NCI-H524 treated with DMSO at 0.1 percent for 48 hours (cell line): ENCODE data around the gene GPC6.
"Not testable (repeated sequence)": the region's sequence is repeated elsewhere in the genome, so short reads cannot be mapped to it uniquely, and the experiment has no call there.

Experiments used
- DNase-seq: peaks from one replicate; lab custom pipeline; 2025; lab: John Stamatoyannopoulos, UW

The GPC6 gene

DNA sequence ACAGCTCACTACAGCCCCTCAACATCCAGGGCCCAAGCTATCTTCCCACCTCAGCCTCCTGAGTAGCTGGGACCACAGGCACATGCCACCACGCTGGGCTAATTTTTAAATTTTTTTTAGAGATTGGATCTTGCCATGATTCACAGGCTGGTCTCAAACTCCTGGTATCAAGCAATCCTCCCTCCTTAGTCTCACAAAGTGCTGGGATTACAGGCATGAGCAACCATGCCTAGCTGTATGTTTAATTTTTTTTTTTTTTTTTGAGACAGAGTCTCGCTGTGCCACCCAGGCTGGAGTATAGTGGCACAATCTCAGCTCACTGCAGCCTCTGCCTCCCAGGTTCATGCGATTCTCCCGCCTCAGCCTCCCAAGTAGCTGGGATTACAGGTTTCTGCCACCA is 983.3 kb downstream of the GPC6 start:
- not testable (repeated sequence) for DNase-seq

DNA sequence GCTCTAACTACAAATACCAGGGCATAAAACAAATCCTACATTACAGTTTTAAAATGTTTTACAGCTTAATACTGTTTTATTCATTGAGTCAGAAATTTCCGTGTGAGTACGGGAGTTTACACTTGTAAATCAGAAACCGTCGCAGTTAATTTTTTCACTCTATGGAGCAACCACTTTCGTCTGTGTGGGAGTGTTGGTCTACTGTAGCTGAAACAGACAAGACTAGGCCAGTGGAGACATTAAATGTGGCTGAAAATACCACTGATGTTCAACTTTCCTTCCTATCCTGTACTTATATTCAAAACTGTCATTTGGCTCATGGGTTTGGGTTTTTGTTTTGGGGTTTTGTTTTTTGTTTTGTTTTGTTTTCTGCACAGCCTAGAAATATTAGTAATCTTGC is 984.2 kb downstream of the GPC6 start:
- no peak for DNase-seq

DNA sequence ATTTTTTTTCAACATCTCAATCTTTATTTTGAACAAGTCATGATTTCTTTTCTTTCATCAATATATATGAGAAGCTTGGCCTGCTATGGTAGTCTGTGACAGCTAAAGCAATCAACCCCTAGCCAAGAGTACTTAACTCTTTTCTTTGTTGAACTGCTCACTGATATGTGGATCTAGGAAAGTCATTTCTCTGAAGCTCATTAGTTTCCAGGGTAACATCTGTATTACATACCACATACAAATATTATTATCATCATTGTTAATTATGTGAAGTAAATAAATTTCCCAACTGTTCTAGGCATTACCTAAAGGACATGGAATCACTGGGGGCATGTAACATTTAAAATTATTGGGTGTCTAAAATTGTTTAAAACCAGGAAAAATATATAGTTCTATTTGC is 985.6 kb downstream of the GPC6 start:
- DNase-seq, result no peak

DNA sequence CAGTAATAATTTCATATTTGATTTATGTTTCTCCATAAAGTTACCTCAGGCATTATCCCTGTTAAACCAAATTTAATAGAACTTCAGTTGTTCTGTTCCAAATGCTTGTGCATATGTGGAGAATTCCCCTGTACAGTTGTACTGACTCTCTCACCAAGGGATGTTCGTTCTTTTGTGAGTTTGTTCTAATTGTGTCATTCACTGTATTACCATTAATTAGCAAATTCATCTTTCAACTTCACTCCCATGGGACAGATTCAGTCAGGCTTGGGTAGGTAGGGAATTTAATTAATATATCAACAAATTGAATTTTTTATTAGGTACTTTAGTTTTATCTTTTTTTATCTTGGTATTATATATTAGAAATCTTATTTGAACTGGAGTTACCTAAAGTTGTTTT is 987.5 kb downstream of the GPC6 start:
- DNase-seq, result no peak

DNA sequence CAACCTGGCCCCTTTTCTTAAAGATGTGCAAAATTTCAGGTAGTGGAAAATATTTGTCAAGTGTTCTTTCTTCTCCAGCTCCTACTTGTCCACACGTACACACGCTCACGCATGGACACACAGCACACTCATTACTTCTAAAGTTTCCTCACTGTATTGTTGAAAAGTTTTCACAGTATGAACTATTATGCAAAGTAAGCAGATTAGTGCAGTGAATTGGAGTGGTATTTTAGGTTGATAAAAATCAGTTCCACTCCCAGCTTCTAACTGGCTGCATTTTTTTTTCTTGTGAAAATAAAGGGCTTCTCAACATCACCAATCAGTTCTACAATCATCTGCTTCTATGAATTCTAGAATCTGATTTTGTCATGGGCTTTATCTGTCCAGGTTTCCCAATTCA is 988.4 kb downstream of the GPC6 start:
- no peak for DNase-seq

DNA sequence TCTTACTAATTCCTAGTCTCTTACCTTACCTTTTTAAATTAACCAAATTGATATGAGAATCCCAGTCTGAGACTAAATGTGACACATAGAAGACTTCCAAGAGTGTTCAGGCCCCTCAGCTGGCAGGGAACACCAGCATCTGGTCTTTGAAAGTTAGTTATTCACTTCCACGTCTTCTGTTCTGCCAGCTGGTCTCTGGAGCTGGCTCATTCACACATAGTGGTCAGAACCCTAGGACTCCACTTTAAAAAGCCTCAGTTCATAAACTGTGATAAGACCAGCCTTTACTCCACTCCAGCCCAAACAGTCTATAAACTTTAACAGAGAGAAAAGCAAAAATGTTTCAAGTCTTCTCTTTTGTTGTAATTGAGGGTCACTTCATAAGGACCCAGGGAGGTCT is 989.9 kb downstream of the GPC6 start:
- DNase-seq, result no peak

DNA sequence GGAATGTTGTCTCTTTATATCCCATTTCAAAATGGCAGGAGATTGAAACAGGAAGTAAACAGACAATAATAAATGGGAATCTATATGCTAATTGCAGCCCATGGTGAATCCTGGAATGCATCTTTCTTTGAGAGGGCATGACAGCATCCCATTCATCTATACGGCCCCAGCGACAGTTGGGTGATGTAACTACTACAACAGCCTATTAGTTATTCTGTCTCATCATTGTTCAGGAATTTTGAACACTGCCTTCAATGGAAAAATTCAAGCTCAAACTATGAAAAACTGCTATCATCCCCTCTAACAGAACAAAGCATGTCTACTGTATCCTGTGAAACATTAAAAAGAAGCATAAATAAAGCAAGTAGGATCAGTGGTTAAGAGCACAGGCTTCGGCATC is 990.8 kb downstream of the GPC6 start:
- DNase-seq, result no peak

DNA sequence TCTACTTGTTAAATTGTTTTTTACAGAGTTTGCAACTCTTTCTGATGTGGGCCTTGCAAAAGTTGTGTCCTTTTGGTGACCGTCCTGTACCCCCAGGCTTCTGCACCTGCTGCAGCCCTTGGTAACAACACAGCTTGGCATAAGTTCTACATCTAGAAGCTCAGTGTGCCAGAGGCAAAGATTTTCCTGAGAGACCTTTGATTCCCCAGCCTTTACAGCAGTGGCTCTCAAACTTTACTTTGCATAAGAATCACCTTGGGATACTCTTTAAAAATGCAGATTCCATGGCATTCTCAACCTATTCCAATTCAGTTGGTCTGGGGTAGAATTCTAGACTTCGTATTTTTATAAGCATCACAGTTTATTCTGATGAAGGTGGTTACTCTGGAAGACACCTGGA is 991.9 kb downstream of the GPC6 start:
- no peak for DNase-seq

DNA sequence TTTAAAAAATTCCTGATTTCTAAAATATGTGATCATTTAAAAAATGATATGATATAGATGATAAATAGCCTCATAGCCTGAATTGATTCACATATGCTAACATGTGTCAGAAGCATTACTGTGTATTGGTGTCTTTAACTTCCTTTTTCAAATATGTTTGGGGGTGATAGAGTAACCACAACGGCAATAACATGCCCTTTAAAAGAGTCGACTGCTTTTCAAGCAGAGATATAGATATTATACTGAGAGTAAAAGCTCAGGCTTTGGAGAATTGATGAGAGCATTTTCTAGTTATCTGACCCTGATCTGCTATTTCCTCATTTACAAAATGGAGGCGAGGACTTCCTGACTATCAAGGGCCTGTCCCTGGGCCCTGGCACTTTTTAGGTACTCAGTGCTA is 992.3 kb downstream of the GPC6 start:
- no peak for DNase-seq

DNA sequence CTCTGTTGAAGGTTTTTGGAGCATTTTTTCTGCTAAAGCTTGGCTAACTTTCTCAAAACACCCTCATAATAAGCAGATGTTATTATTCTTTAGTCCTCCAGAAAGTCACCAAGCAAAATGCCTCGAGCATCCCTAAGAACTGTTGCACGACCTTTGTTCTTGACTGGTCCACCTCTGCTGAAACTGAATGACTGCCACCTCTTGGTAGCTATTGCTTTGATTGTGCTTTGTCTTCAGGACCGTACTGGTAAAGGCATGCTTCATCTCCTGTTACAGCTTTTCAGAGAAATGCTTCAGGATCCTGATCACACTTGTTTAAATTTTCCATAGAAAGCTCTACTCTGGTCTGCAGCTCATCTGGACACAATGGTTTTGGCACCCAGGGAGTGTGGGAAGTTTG is 998.1 kb downstream of the GPC6 start:
- no peak for DNase-seq

DNA sequence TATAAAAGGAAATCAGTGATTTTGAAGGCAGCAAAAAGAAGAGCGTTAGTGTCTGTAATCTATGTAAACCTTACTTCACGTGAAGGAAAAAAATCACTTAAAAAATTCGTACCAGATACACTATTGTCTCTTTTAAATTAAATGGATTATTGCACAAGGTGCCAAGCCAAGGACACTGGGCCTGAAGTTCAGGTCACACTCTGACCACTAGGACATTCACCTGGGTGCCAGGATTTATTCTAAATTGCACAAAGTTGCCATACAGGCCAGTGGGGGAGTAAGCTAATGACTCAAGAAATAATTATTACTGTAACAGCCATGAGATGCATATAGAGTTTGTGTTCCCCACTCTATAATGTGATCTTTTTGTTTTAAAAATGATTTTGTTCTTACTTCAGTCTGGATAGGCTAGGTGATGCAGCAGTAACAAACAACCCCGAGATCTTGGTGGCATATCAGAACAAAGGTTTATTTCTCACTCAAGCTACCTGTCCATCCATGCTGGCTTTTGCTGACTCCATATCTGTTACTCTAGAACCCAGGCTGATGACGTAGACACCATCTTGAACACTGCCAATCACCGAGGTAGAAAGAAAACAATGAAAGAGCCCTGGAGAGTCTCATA is 1000.8 kb downstream of the GPC6 start:
- DNase-seq, result no peak

DNA sequence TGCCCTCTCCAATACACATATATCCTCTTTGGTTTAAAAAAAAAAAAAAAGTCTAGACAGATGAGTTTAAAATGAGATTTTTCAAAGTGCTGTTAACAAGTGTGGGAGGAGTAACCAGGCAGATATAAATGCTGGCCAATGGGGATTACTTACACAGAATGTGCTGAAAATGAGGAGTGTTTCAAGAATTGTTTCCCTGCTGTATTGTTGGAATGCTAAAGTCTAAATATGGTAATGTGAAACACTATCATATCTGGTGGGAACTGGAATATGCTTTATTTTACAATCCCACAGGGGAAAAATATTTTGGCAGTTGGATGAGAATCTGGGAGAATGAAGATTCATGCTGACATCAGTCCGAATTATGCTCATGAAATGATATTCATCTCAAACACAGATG is 1002.2 kb downstream of the GPC6 start:
- DNase-seq, result no peak

DNA sequence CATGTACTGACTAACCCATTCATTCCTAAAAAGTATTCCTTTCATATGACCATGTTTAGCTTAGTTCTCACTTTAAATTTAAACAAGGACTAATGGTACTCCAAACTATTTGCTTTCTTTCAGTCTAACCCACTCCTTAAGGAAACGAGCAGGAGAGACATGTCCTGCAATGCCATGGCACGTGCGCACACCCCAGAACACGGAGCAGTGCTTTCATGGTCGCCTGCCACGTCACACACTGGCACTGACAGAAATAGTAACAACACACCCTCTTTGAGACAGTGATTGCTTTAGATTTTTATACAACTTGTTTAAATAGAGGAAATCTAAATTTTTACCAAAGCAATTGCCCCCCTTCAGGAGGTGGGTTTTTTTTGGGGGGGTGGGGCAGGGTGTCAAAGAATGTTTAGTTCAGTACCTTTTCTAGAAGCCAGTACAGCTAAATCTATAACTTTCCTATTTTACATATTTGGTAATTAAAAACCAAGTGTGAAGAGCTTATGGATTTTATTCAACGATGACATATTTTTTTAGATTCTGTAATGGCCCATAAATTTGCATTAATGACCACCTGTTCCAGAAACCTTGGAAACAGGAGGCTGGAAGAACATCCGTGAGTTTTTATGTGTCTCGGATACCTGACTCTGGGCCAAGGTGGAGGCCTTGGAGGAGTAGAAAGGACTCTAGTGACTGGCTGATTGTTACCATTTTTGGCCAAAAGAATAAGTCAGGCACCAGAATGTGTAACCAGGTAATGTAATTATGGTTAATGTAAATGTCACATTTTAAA is 1005.7 kb downstream of the GPC6 start:
- no peak for DNase-seq

DNA sequence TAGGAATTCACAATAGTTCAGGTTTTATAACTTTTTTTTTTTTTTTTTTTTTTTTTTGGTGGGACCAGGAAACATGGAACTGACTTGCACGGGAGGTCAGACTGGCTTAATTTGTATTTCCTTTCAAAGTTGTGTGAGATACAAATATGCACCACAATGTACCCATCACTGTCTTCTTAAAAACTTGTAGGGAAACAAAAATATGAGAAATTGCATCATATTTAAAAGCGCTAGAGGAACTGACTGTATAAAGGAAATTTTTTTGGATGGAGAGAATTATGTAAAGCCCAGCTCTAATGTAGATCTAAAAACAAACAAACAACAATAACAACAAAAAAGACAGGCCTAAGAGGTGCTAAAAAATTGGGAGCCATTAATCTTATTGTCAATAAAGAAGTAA is 1006.3 kb downstream of the GPC6 start:
- DNase-seq, result no peak

DNA sequence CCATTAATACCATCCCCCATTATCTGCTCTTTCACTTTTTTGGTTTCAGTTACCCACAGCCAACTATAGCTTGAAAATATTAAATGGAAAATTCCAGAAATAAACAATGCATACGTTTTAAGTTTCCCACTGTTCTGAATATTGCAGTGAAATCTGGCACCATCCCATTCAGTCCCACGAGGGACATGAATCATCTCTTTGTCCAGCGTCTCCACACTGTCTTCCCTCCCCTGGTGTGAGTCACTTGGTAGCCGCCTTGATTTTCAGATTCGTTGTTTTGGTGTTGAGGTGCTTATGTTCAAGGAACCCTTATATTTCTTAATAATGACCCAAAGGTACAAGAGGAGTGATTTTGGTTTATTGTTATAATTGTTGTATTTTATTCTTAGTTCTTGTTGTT is 1006.8 kb downstream of the GPC6 start:
- DNase-seq, result no peak

DNA sequence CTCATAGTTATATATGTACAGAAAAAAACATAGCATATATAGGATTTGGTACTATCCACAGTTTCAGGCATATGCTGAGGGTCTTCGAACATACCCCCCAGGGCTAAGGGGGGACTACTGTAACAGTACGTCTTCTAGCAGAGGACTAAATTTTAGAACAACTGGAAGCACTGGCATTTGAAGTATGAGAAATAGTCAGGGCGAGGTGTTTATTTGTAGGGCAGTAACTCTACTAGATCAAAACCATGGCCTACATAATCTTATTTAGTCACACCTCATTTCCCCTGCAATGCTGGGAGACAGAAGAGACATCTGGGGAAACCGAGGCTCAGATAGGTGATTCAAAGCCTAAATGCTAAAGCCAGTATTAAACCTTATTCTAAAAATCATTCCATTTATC is 1007.2 kb downstream of the GPC6 start:
- no peak for DNase-seq

DNA sequence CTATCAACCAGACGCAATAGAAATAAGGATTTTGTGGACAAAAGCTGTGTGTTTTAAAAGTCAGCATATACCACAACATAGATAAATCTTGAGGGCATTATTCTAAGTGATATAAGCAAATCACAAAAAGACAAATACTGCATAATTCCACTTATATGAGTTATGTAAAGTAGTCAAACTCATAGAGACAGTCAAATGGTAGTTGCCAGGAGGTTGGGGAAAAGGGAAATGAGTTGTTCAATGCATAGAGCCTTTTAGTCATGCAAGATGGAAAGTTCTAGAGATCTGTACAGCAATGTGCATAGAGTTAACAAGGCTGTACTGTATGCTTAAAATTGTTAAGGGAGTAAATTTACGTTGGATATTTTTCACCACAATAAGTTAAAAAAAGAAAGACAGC is 1008.1 kb downstream of the GPC6 start:
- DNase-seq, result no peak

DNA sequence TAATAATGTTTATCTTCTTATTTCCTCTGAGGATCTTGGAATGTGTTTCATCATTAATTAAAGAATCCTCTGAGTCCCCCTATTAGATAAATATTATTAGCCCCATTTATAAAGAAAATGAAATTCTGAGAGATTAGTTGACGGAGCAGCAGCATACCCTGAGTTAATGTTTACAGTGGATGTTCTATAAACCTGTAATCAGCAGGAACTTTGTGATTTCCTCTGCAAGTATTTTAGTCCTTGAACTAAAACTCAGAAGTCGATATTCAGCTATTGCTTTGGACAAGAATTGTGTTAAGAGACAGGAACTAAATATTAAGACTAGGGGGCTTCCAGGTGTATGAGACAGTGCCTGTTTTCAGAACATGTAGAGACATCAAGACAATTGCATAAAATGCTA is 1009.5 kb downstream of the GPC6 start:
- DNase-seq, result no peak

DNA sequence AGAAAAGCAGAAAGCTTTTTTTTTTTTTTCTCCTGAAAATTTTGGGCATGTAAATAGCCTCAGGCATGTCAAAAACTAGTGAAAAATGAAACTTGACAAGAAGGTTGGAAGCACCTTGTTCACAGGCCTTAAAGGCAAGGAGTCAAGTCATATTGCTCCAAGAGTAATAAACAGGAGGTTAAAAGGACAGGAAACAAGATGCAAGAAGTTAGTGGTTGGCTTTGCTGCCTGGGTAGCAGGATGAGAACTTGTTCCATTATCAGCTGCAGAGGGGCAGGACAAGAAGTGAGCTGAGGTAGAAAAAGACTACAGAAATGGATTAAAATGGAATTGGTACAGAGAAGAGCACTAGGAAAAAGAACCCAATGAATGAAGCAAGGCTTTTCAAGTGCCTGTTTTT is 1010.3 kb downstream of the GPC6 start:
- DNase-seq, result no peak

DNA sequence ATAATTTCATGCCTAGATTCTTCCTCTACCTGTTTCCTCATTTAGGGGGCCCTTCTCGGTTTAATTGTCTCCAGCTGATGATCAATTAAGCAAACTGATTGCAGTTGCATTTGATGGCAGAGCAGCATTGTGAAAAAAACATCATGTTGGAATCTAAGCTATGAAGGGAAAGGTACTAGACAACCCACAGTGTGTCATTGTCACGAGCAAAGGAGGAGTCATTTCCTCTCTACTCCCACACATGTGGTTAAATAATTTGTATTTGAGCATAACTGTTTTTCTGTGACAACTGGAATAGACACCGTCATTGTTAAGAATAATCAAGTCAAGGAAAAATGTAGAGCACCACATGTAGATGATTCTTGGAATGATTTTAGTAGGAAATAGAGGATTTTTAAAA is 1012.5 kb downstream of the GPC6 start:
- no peak for DNase-seq

DNA sequence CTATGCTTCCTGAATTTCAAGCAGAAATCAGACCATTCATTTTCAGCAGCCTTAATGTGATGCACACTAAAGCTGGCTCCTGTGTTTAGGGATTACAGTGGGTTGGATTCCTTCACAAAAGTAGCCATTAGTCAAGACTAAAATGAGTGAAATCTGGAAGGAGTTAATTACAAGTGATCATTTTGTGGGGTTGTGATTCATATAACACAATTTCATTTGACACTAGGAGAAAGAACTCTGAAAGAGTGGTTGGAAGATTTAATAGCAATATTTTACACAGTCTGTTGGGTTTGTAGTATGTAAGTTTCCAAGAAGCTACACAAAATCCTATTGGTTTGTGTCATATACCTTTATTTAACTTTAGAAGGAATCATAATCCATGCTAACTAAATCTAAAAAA is 1015.9 kb downstream of the GPC6 start:
- DNase-seq, result no peak

DNA sequence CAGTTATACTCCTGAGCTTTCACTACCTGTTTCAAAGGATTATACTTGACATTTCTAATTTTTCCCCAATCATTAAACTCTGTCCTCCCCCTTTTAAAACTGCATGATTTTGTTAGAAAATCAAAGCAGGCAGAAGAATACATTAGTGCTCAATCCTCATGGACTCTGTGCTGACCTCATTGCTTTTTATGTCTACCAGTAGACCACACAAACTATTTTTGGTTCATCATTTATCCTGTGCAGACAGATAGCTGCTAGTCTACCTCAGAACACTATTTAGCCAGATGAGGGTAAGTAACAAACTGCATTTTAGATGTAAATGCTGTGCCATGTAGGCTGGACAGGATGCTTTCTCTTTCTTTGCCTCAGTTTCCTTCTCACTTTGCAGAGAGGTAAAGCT is 1016.9 kb downstream of the GPC6 start:
- no peak for DNase-seq

DNA sequence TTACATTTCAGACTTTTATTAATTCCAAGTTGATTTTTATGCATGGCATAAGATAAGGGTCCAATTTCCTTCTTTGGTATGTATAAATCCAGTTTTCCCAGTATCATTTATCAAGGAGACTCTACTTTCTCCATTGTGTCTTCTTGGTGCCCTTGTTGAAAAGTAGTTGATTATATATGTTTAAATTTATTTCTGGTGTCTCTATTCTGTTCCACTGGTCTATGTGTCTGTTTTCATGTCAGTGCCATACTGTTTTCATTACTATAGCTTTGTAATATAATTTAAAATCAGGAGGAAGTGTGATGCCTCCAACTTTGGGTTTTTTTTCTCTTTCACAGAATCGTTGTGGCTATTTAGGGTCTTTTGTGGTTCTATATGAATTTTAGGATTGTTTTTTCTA is 1019.9 kb downstream of the GPC6 start:
- no peak for DNase-seq

DNA sequence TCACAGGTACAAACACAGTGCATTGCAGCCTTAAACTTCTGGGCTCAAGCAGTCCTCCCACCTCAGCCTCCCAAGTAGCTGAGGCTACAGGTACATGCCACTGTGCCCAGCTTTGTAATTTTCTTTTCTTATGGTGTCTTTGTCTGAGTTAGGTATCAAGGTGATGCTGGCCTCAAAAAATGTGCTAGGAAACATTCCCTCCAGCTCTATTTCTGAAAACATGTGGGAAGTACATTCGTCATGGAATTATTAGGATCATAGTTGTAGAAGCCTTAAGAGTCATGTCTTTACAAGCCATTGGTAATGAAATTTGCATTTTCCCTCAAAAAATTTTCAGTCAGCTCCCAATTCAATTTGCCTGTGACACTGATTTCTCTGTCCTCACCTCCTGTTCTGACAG is 1021.3 kb downstream of the GPC6 start:
- no peak for DNase-seq
